ENCODE data around the gene BCL3. TPM values are rescaled to one million over a fixed set of nuclear protein-coding genes. Genes with fewer than 3 reads are reported as not detected.

Gene BCL3
- total and polyA plus RNA-seq, 2 of the 13 experiments (the other 11 are each of a cell fraction or from before 2014, with no cell fraction given), result 2.3 to 4.0 TPM

DNA sequence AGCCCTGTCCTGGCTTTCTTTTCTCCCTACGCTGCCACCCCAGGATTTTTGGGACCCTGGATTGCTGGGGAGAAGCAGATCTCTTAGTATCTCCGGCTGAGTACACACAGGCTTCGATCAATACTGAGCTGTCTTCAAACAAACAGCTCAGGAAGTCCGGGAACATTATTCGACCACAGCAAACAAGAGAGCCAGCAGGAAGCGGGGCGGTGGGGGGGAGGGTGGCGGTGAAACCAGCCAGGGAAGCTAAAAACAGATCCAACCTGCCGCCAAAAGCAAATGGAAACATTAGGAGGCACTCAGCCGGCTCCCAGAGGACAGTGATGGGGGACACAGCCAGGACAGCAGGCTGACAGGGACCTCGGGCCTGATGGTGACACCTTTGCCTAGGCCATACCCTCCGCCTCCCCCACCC is 48.2 kb downstream of the BCL3 start (continued):
- TF ChIP-seq, protein P1, sequence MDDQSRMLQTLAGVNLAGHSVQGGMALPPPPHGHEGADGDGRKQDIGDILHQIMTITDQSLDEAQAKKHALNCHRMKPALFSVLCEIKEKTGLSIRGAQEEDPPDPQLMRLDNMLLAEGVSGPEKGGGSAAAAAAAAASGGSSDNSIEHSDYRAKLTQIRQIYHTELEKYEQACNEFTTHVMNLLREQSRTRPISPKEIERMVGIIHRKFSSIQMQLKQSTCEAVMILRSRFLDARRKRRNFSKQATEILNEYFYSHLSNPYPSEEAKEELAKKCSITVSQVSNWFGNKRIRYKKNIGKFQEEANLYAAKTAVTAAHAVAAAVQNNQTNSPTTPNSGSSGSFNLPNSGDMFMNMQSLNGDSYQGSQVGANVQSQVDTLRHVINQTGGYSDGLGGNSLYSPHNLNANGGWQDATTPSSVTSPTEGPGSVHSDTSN (CRISPR knock-in tag; IDR thresholded peaks at IDR 0.05; ENCODE audit: borderline replicate concordance), result no peak
- TF ChIP-seq ZNF724P (CRISPR knock-in tag; IDR thresholded peaks at IDR 0.05; ENCODE audit: borderline replicate concordance), result no peak
- no peak for TF ChIP-seq ZNF749 (CRISPR knock-in tag; IDR thresholded peaks at IDR 0.05; ENCODE audit: borderline replicate concordance)
- TF ChIP-seq ZNF552 (CRISPR knock-in tag; IDR thresholded peaks at IDR 0.05; ENCODE audit: borderline replicate concordance), result no peak
- no peak for TF ChIP-seq AKNA (CRISPR knock-in tag; IDR thresholded peaks at IDR 0.05; ENCODE audit: borderline replicate concordance)
- TF ChIP-seq ZNF530 (CRISPR knock-in tag; IDR thresholded peaks at IDR 0.05; ENCODE audit: low read depth), result no peak
